ENCODE data around the gene KLHL25.
A peak's percentile ranks its signal among the peaks of the same experiment; 100 is the strongest.
"Not testable (repeated sequence)": the region's sequence is repeated elsewhere in the genome, so short reads cannot be mapped to it uniquely, and the experiment has no call there.

KLHL25 gene

GRCh38 chr15:85794598-85795336 is at the start of gene KLHL25:
Gene KLHL25, minus strand, starts transcription at chr15:85794925. Its CDS starts 25,115 bp downstream, at chr15:85769810.
- H3K4me3 Mint-ChIP-seq: peak within 1 kb of the TSS; percentile 89
- peak within 1 kb of the TSS; percentile 28 for H3K27ac Mint-ChIP-seq
- peaks cover 35% of the 10 kb centered on the region for H3K4me1 Mint-ChIP-seq (ENCODE audit: low read depth)
- peaks cover 1% of the 10 kb centered on the region for H3K27me3 Mint-ChIP-seq
- H3K9me3 Mint-ChIP-seq (ENCODE audit: low read depth): no peaks in the 10 kb centered on the region
- no peaks in the 10 kb centered on the region for H3K36me3 Mint-ChIP-seq

GRCh38 chr15:85840802-85841152 is 46.1 kb upstream of the KLHL25 start:
- Mint-ChIP-seq H3K27ac (no peak overlapping the region), H3K27me3 (peaks cover 4% of the 10 kb centered on the region), H3K9me3 (ENCODE audit: low read depth) (no peaks in the 10 kb centered on the region), H3K4me3 (peak overlapping the region; percentile 1), H3K4me1 (ENCODE audit: low read depth) (peaks cover 3% of the 10 kb centered on the region), H3K36me3 (no peaks in the 10 kb centered on the region)

- Mint-ChIP-seq H3K4me3 (peak overlapping the region; percentile 69), H3K36me3 (no peaks in the 10 kb centered on the region), H3K9me3 (ENCODE audit: low read depth) (no peaks in the 10 kb centered on the region), H3K27me3 (peaks cover 4% of the 10 kb centered on the region), H3K27ac (no peak overlapping the region), H3K4me1 (ENCODE audit: low read depth) (peaks cover 3% of the 10 kb centered on the region)
These were observed 45.5 kb upstream of the KLHL25 start for GRCh38 chr15:85840079-85840801.

- Mint-ChIP-seq H3K36me3 (no peaks in the 10 kb centered on the region), H3K4me3 (peak overlapping the region; percentile 69), H3K9me3 (ENCODE audit: low read depth) (no peaks in the 10 kb centered on the region), H3K27ac (no peak overlapping the region), H3K4me1 (ENCODE audit: low read depth) (peaks cover 3% of the 10 kb centered on the region), H3K27me3 (peaks cover 4% of the 10 kb centered on the region)
These were observed 44.9 kb upstream of the KLHL25 start for GRCh38 chr15:85839643-85840042.

- peaks cover 3% of the 10 kb centered on the region for H3K4me1 Mint-ChIP-seq (ENCODE audit: low read depth)
- H3K4me3 Mint-ChIP-seq: no peak overlapping the region
- no peak overlapping the region for H3K27ac Mint-ChIP-seq
- no peaks in the 10 kb centered on the region for H3K9me3 Mint-ChIP-seq (ENCODE audit: low read depth)
- no peaks in the 10 kb centered on the region for H3K36me3 Mint-ChIP-seq
- peaks cover 1% of the 10 kb centered on the region for H3K27me3 Mint-ChIP-seq
These were observed 43.9 kb upstream of the KLHL25 start for GRCh38 chr15:85838655-85839054.

- Mint-ChIP-seq H3K4me1 (ENCODE audit: low read depth) (peaks cover 3% of the 10 kb centered on the region), H3K27me3 (peaks cover 1% of the 10 kb centered on the region), H3K4me3 (no peak overlapping the region), H3K36me3 (no peaks in the 10 kb centered on the region), H3K27ac (no peak overlapping the region), H3K9me3 (ENCODE audit: low read depth) (no peaks in the 10 kb centered on the region)
These were observed 43.2 kb upstream of the KLHL25 start for GRCh38 chr15:85837881-85838280.

GRCh38 chr15:85837011-85837433 is 42.3 kb upstream of the KLHL25 start:
- Mint-ChIP-seq H3K4me3 (no peak overlapping the region), H3K4me1 (ENCODE audit: low read depth) (peaks cover 3% of the 10 kb centered on the region), H3K27ac (no peak overlapping the region), H3K36me3 (no peaks in the 10 kb centered on the region), H3K9me3 (ENCODE audit: low read depth) (no peaks in the 10 kb centered on the region), H3K27me3 (peaks cover 1% of the 10 kb centered on the region)

GRCh38 chr15:85834651-85835050 is 39.9 kb upstream of the KLHL25 start:
- H3K27ac Mint-ChIP-seq: no peak overlapping the region
- no peaks in the 10 kb centered on the region for H3K27me3 Mint-ChIP-seq
- peaks cover under 1% of the 10 kb centered on the region for H3K4me1 Mint-ChIP-seq (ENCODE audit: low read depth)
- H3K36me3 Mint-ChIP-seq: no peaks in the 10 kb centered on the region
- H3K4me3 Mint-ChIP-seq: no peak overlapping the region
- H3K9me3 Mint-ChIP-seq (ENCODE audit: low read depth): no peaks in the 10 kb centered on the region

GRCh38 chr15:85832394-85832793 is 37.7 kb upstream of the KLHL25 start:
- no peaks in the 10 kb centered on the region for H3K27me3 Mint-ChIP-seq
- no peak overlapping the region for H3K27ac Mint-ChIP-seq
- no peaks in the 10 kb centered on the region for H3K36me3 Mint-ChIP-seq
- H3K4me1 Mint-ChIP-seq (ENCODE audit: low read depth): no peaks in the 10 kb centered on the region
- H3K4me3 Mint-ChIP-seq: no peak overlapping the region
- H3K9me3 Mint-ChIP-seq (ENCODE audit: low read depth): no peaks in the 10 kb centered on the region

GRCh38 chr15:85831415-85832113 is 36.8 kb upstream of the KLHL25 start:
- H3K4me3 Mint-ChIP-seq: no peak overlapping the region
- no peaks in the 10 kb centered on the region for H3K4me1 Mint-ChIP-seq (ENCODE audit: low read depth)
- no peaks in the 10 kb centered on the region for H3K9me3 Mint-ChIP-seq (ENCODE audit: low read depth)
- H3K27ac Mint-ChIP-seq: no peak overlapping the region
- no peaks in the 10 kb centered on the region for H3K36me3 Mint-ChIP-seq
- H3K27me3 Mint-ChIP-seq: no peaks in the 10 kb centered on the region

GRCh38 chr15:85829754-85830153 is 35.0 kb upstream of the KLHL25 start:
- not testable (repeated sequence) for H3K36me3 Mint-ChIP-seq; H3K4me3 Mint-ChIP-seq; H3K9me3 Mint-ChIP-seq (ENCODE audit: low read depth); H3K27ac Mint-ChIP-seq; H3K27me3 Mint-ChIP-seq; H3K4me1 Mint-ChIP-seq (ENCODE audit: low read depth)

GRCh38 chr15:85828874-85829273 is 34.1 kb upstream of the KLHL25 start:
- Mint-ChIP-seq H3K27me3 (peaks cover 2% of the 10 kb centered on the region), H3K4me3 (no peak overlapping the region), H3K27ac (no peak overlapping the region), H3K4me1 (ENCODE audit: low read depth) (no peaks in the 10 kb centered on the region), H3K9me3 (ENCODE audit: low read depth) (no peaks in the 10 kb centered on the region), H3K36me3 (no peaks in the 10 kb centered on the region)

- peaks cover 2% of the 10 kb centered on the region for H3K27me3 Mint-ChIP-seq
- no peak overlapping the region for H3K4me3 Mint-ChIP-seq
- H3K27ac Mint-ChIP-seq: no peak overlapping the region
- H3K9me3 Mint-ChIP-seq (ENCODE audit: low read depth): no peaks in the 10 kb centered on the region
- no peaks in the 10 kb centered on the region for H3K4me1 Mint-ChIP-seq (ENCODE audit: low read depth)
- no peaks in the 10 kb centered on the region for H3K36me3 Mint-ChIP-seq
These were observed 33.4 kb upstream of the KLHL25 start for GRCh38 chr15:85828126-85828525.

- no peaks in the 10 kb centered on the region for H3K4me1 Mint-ChIP-seq (ENCODE audit: low read depth)
- H3K36me3 Mint-ChIP-seq: no peaks in the 10 kb centered on the region
- H3K9me3 Mint-ChIP-seq (ENCODE audit: low read depth): no peaks in the 10 kb centered on the region
- no peak overlapping the region for H3K4me3 Mint-ChIP-seq
- H3K27me3 Mint-ChIP-seq: peaks cover 2% of the 10 kb centered on the region
- H3K27ac Mint-ChIP-seq: no peak overlapping the region
These were observed 32.2 kb upstream of the KLHL25 start for GRCh38 chr15:85826756-85827515.

GRCh38 chr15:85825719-85826118 is 31.0 kb upstream of the KLHL25 start:
- no peaks in the 10 kb centered on the region for H3K9me3 Mint-ChIP-seq (ENCODE audit: low read depth)
- peaks cover 3% of the 10 kb centered on the region for H3K27me3 Mint-ChIP-seq
- H3K27ac Mint-ChIP-seq: no peak overlapping the region
- no peaks in the 10 kb centered on the region for H3K36me3 Mint-ChIP-seq
- H3K4me3 Mint-ChIP-seq: no peak overlapping the region
- no peaks in the 10 kb centered on the region for H3K4me1 Mint-ChIP-seq (ENCODE audit: low read depth)

Data from activated naive CD8-positive, alpha-beta T cell (primary cell).